HPDE6-E6E7 (cell line): Measurements from ENCODE around the gene MAPKAP1.

Experiments used
- DNase-seq: peaks from one replicate; pipeline ENCODE4 v3.0.0; 2011; ENCODE audit warnings: missing footprints; ENCODE audit errors: extremely low spot score

MAPKAP1 gene

DNA sequence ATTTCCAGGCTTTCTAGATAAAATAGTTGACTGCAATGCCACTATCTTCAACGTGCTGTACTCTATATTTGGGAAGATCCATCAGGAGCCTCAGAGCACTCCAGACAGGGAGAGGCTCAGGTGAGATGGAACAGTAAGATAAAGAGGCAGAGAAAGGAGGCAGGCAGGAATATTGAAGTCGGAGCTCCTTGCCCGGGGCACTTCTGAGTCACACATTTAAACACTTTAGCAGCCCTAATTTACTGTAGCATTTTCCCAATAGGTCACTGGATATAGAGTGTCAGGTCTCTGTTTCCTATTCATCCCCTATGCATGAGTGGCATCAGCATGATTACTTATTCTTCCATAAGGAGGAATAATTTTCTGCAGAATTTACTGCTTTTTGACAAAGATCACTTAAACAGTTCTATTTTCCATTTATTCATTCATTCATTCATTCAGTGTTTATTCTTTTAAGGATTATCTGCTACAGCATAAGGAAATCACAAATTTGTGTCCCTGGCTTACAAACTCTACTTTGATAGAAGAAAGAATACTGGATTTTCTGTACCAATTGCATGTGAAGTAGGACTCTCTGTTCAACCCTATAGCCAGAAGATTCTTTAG lies 170.7 kb downstream of the MAPKAP1 start:
- DNase-seq, result peak; percentile 34

- DNase-seq, result no peak
Observed at GRCh38 chr9:125534971-125535701, 171.9 kb downstream of the MAPKAP1 start.

- DNase-seq, result no peak
Observed at GRCh38 chr9:125532812-125533594, 174.0 kb downstream of the MAPKAP1 start.

DNA sequence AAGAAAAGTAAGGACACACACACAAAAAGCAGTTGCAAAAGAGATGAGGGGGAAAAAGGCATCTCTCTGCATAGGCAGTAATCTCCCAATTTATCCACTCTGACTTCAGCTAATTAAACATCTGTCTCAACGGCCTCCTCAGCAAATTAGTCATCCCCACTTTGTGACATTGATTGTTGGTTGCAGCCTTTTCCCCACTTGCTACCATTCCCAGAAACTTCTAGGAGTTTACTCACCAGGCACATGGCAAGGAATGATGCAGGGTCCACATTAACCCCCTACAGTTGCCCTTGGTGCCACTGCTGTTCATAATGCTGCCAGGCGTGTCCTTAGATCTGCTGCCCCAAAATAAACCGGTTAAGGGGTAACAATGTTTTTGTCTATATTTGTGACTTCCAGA lies 174.6 kb downstream of the MAPKAP1 start:
- no peak for DNase-seq

GRCh38 chr9:125529589-125530515 lies 177.2 kb downstream of the MAPKAP1 start:
- DNase-seq, result no peak

- DNase-seq, result no peak
Observed at GRCh38 chr9:125529107-125529506, 177.9 kb downstream of the MAPKAP1 start.

DNA sequence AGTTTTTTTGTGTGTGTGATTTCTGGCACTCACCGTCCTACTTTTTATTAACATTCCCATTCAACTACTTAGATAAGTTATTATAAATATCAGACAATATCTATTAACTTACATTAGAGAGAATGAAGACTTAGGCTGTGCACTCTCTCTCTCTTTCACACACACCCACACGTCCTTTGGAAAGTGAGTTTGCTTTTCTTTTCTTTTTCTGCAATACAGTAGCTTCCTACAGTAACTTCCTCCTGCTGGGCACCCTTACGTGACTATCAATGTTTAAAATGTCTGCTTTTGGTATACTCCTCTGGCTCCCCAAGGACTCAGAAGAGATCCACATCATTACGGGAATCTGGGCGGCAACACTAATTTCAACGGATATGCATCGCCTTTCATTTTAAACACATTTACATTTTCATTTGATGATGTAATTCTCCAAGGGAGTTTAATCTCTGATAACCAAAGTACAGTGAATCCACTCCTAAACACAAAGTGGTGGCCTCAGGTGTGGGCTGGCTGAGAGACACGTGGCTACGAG lies 179.5 kb downstream of the MAPKAP1 start:
- no peak for DNase-seq

DNA sequence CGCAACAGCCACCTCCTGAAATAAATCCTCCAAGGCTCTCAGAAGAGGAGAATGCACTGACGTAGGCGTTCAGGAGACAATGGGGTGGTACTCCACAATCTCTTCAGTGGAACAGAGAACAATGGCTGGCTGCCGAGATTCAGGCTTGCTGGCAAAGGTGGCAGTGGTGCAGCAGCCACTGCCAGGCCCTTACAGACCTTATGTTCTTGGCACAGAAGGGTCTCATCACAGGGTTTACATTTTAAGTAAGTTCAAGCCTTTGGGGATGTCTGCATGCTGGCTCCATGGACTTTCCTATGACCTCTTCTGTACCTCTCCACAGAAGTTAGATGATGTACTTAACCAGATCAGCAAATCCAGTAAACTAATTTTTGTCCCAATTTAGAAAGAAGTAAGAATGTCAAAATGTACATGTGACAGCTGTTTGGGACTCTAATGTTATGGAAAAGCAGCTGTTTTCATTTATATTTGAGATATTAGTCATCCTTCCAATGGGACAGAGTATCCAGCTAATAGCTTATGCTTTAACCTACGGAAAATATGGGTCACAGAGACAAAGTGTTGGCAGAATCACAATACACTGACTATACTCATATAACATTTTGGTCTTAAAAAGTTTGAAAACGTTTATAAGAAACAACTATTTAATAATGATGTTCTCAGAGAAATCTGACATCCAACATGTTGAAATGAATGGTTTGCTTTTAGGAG lies 180.9 kb downstream of the MAPKAP1 start:
- no peak for DNase-seq

DNA sequence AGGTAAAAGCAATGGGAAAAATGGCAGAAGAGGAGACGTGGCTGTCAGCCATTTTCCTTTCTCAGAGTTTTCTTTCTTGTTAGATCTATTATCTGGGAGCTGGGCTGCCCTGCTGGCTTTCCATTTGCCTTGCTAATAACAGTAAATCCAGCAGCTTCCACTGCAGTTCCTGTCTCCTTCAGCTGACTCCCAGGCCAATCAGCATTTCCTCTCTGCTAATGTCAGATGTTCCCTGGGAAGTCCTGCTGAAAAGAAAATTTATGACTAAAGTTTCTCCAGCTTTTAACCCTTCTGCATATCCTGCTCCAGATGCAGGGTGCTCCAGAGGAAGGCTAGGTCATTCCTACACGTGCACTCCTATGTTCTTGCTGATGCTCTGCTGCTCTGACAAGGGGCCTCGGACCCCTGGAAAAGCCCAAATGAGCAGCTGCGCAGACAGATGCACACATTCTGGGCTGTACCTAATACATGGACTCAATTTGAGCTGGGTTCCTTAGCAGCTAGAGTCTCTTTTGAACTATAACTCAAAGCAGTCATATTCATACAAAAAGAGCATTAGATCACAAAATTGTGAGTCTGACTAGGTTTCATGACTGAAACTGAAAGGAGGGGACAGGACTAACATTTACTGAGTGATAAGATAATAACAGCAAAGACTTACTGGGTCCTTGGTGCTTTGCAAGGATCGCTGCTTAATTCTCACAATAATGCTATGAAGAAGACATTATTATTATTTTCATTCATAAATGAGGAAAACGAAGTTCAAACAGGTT lies 182.2 kb downstream of the MAPKAP1 start:
- DNase-seq, result no peak

GRCh38 chr9:125523681-125524080 lies 183.3 kb downstream of the MAPKAP1 start:
- no peak for DNase-seq

DNA sequence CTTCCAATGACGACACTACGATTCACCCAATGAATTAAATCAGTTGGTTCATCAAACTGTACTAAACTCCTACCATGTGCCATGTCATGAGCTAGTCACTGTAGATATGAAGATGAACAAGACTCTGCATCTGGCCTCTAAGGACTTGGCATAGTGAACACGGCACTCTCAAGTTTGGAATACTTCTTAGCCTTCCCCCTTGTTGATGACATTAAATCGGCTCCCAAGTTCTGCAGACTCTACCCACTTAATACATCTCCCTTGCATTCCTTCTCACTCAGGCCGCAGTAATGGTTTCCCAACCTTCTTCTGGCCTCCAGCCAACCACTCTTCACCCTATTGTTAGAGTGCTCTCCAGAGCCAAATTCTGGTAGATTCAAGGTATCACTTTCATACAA lies 184.7 kb downstream of the MAPKAP1 start:
- peak; percentile 11 for DNase-seq

DNA sequence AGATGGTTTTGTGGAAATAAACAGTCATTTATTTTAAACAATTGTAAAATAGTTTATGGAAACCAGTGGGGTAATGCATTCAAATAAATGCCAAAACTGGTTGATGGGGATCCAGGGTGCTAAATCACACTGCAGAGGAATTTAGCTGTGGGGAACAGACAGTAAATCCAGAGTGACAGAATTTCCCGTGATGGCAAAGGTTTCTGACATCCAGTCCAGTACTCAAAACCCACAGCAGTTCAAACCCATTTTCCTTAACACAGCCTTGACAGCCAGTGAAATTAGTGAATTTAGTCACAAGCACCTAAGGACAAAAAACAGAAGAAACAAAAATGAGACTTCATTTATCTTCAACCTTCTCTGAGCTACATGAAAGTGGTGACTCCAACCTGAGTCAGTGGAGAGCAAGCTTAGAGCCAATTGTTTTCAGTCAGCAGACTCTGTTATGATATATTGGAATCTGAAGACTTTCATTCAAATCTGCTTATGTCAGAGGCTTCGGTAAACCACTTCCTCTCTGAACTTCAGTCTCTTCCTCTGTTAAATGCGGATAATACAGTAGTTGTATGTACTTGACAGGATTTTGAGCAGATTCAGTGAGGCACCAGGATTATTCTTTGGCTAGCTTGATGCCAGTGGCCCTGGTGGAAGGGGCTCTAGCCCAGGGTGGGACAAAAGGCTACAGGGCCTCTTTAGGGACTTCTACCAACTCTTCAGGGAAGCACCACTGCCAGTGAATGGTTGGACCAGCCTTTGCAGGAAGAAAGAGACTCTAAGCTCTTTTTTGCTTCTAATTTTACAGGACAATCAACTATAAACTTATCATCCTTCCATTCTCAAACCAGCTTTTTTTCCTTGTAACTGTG lies 185.3 kb downstream of the MAPKAP1 start:
- DNase-seq, result peak; percentile 91

- no peak for DNase-seq
Observed at GRCh38 chr9:125519734-125520133, 187.3 kb downstream of the MAPKAP1 start.

- DNase-seq, result no peak
Observed at GRCh38 chr9:125517577-125517976, 189.4 kb downstream of the MAPKAP1 start.

GRCh38 chr9:125515983-125516940 lies 190.7 kb downstream of the MAPKAP1 start:
- no peak for DNase-seq

GRCh38 chr9:125515281-125515680 lies 191.7 kb downstream of the MAPKAP1 start:
- no peak for DNase-seq

DNA sequence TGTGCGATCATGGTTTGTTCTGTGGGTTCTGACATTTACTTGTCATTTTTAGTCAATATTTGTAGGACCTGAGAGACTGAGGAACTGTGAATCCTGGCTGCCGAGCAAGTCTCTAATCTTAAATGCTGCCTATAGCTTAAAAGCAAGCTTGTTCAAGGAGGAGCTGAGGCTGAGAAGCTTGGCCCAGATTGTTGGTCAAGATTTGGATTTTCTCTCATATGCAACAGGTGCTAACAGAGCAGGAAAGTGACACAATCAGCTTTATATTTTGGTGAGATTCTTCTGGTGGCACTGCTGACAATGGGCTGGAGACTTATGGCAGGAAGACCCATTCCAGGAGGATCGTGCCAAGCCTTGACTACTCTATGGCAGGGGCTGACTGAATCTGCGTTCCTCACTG lies 192.5 kb downstream of the MAPKAP1 start:
- DNase-seq, result no peak
